AML-193 (cell line): ENCODE data around the gene EML5.
A peak's percentile ranks its signal among the peaks of the same experiment; 100 is the strongest.
"Not testable (repeated sequence)": the region's sequence is repeated elsewhere in the genome, so short reads cannot be mapped to it uniquely, and the experiment has no call there.

Experiments used
- DNase-seq, 2 experiments: peaks; one replicate each; lab custom pipeline; 2025; lab: John Stamatoyannopoulos, UW

Gene EML5

DNA sequence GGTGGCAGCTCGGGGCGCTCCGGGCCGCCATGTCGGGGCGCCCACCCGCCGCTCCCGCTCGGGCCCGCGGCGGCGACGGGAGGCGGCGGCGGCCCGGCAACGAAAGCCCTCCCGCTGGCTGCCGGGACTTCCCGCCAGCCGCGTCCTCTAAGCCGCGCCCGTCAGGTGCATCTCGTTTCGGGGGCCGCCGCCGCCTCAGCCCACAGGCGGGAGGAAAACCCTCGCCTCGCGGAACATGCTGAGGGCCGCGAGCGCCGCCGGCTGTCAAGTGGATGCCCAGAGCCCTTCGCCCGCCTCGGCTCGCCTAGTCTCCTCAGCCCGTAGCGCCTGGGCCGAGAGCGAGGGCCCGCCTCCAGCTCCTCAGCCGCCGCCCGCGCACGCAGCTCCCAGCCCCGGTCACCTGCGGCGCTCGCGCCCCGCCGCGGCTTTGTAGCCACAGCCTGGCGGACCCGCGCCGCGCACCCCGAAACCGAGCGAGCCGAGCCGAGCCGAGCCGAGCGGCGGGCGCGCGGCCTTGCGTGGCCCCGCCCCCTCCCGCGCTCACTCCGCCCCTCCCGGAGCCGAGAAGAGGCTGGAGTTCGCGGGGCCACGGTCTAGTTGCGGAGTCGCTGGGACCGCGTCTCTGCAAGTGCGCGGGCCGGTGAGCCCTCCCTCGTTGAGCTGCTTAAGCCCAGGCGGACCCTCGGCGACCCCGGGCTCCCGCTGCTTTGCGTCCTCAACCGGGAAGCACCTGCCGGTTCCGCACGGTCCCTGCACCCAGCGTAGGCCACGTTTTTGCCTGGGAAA, at the start of gene EML5:
Gene EML5, minus strand, starts transcription at position 481 of the 786 bp plus-strand sequence. Its CDS starts 450 bp downstream, at position 31.
- peak; percentile 51 to 59 for DNase-seq

- DNase-seq: no peak
Observed at GRCh38 chr14:88842414-88842813, 49.7 kb upstream of the EML5 start.

GRCh38 chr14:88841741-88842140, 49.0 kb upstream of the EML5 start:
- DNase-seq: no peak

- DNase-seq: no peak
Observed at GRCh38 chr14:88840926-88841325, 48.2 kb upstream of the EML5 start.

DNA sequence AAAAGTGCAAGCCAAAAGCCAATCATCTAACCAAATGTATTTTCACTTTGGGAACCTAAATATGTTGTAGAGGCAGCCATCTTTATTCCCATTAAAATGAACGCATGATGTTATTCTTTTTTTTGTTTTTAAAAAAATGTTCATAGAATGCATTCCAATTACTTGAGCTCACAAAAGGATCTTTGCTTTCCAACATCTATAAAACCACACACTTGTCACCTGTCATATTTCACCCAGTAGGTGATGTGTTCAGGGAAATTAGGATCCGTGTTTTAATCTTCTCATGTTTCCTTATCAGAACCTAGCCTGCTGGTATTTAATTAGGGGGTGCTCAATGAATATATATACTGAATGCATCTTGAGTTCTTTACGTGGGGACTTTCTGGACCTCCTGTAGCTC, 45.3 kb upstream of the EML5 start:
- DNase-seq: no peak

DNA sequence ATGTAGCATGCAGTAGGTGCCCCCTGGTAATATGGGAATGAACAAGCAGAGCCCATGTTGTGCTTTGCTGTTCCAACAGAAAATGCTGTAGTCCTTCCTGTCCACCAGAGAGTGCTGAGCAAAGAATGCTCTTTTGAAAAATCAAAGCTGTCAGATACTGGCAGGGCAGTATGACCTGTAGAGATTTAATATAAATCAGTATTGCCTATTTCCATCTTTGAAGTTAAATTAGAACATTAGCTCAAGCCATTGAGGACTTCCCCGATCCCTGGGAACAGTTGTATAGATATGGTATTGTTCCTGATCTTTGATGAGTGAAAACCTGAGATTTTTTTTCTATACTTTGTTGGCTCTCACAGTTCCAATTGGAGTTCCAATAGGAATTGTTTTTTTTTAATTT, 44.7 kb upstream of the EML5 start:
- DNase-seq: no peak

GRCh38 chr14:88835661-88836060, 42.9 kb upstream of the EML5 start:
- no peak for DNase-seq

DNA sequence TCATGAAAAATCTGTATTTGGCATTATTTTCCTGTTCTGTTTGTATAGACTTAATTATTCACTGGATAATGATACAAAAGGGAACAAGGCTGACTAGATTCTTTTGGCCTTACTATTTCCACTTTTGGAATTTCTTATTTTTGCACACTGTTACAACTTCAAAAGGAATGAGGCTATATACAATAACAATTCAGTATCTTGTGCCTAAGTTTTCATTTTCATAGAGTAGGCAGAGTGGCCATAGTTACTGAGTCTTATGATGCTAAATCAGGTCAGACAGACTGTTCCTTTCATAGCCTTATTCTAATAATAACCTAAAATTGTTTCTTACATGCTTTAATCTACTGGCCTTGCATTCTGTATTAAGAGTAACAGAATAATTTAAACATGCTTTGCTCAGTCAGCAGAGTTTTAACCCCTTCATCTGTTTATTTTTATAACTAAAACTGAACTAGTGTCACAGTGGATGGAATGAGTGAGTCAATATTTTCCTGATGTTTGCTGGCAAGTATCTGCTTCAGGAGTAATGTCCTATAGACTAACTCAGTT, 42.2 kb upstream of the EML5 start:
- no peak for DNase-seq

GRCh38 chr14:88831284-88831683, 38.5 kb upstream of the EML5 start:
- no peak for DNase-seq

DNA sequence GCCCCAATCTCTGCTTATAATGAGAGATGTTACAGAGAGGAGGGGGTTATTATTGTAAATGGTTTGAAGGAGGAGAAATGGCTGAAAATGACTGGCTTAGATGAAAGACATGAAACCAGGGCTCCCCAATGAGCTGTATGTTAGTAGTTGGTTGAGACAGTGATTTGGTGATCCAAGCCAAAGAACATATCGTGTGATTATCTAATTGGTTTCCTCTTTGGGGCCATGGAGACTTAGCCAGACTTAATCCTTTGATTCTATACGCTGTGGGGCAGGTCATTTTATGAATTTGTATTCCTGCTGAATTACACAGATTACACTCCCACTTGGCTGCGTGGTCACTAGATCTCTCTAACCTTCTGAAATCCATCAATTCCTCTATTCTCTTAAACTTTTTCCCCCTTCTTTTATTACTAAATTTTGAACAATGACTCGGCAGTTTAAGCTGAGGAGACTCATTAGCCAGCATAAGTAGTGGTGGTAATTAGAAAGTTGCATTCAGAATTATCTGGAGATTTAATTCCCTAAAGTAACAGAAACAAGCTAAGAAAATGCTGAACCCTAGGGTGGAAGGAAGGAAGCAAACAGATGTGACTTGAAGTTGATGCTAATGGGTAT, 37.0 kb upstream of the EML5 start:
- DNase-seq: peak; percentile 21 to 46

DNA sequence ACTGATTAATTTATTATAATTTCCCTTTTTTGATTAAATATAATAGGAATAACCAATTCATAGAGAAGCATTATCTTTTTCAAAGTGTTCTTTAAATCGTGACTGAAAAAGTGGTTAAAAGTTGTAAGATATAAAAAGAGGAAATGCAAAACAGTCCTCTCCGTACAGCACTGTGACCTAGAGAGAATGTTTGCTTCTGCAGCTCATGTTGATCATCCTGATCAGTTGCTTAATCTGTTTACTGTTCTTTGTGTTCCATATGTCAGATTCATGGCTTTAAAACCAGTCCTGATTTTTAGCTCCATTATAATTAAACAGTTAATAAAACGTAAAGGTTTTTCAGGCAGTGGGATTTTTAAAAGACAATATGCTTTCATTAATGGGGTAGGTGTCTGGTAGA, 36.4 kb upstream of the EML5 start:
- DNase-seq: peak; percentile 36 to 42

GRCh38 chr14:88825503-88825902, 32.8 kb upstream of the EML5 start:
- no peak for DNase-seq

DNA sequence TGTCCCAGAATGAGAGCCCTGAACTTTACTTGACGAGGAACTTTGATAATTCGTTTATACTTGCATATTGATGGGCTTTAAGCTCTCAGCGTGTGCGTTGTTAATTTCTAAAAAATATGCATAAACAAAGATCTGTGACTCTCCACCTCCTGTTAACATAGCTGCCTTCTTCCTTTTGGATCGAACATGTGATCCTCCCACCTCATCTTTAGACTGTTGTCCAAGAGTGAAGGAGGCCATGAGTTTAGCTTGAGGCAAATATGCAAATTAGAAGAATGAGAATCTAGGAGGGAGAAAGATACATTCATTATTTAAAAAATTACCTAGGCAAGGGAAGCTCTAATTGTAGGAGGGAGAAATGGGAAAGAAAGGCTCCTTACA, 32.3 kb upstream of the EML5 start:
- DNase-seq: no peak

- DNase-seq: peak; percentile 83 to 88
Observed at GRCh38 chr14:88824314-88825077, 31.7 kb upstream of the EML5 start, which contains the start of gene TTC8. TSS of gene TTC8 (plus strand) at chr14:88824651. CDS start at chr14:88824708, 57 bp downstream.

GRCh38 chr14:88823968-88824313, 31.2 kb upstream of the EML5 start:
- DNase-seq: no peak

GRCh38 chr14:88821888-88822287, 29.1 kb upstream of the EML5 start:
- no peak for DNase-seq

DNA sequence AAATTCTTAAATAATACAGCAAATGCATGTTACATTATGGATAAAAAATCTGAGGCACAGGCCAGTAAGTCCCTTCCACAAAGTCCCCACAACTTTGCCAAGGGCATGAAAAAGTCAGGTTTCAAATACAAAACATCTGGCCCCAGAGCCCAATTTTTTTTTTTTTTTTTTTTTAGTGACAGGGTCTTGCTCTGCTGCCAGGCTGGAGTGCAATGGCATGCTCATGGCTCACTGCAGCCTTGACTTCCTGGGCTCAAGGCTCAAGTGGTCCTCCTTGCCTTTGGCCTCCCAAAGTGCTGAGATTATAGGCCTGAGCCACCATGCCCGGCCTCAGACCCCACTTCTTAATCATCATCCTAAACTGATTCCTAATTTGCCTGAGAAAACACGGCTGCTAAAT, 28.6 kb upstream of the EML5 start:
- no peak for DNase-seq

GRCh38 chr14:88819674-88820073, 26.9 kb upstream of the EML5 start:
- not testable (repeated sequence) for DNase-seq

- no peak for DNase-seq
Observed at GRCh38 chr14:88818018-88818417, 25.3 kb upstream of the EML5 start.

DNA sequence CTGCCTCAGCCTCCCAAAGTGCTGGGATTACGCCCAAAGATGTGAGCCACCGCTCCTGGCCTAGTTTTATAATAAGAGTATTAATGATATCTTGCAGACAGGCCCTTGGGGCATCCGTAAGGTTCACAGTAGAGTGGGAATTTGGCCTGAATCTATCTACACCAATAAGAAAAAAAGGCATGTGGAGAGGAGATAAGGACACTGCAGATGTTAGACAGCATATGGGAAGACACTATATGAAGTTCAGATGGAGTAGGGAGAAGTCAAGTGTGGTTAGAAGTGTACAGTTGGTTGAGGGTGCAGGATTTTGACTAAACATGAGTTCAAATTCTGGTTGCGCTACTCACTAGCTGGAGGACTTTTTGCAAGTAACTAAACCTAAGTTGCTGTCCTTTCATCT, 23.2 kb upstream of the EML5 start:
- no peak for DNase-seq

DNA sequence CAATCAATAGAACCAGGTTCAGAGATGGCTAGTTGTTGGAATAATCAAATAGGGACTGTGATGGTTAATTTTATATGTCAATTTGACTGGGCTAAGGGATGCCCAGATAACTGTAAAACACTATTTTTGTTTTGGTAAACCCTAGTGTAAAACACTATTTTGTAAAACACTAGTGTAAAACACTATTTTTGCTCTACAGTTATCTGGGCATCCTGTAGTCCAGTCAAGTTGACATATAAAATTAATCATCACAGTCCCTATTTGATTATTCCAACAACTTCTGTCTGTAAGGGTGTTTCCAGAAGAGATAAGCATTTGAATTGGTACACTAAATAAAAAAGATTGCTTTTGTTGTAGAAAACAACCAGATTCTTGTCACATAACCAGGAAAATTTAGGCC, 15.6 kb upstream of the EML5 start:
- DNase-seq: no peak

DNA sequence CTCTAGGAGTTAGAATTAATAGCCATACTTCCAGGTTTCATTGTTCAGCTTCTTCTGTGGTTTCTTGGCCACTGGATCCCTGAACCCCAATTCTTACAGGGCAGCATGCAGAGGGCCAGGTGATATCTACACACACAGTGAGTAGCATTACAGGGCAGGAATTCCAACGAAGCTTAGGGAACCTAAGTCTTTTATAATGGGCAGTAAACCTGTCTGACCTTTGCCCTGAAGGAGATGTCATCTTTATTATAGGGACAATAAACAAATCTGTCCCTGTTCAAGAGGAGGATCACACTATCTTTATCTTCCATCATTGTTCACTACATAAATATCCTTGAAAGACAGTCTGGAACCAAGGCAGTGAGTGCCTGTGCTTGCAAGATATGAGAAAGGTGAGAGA, 11.7 kb upstream of the EML5 start:
- no peak for DNase-seq

DNA sequence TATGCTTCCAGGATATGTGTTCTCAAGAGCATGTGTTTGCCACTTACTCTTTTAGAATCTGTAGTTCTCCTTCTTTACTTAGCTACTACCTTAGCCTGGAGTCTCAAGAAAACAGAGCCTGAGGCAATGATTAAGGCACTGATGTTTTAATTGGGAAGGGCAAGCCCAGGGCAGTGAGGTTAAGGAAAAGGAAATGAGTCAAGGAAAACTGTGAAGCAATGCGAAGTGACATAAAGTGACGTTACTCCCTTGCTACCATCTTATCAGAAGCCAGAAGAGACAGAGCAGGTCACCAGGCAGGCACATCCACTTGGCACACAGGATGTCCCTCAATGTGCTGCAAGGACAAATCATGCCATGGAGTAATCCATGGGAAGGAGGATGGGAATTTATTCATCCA, 11.3 kb upstream of the EML5 start:
- DNase-seq: no peak
